ENCODE measurements around the gene AUTS2. TPM values are rescaled to one million over a fixed set of nuclear protein-coding genes. Genes with fewer than 3 reads are reported as not detected.

Gene AUTS2
- total RNA-seq, 1 experiment from 2014 or later = 2.5 TPM

DNA sequence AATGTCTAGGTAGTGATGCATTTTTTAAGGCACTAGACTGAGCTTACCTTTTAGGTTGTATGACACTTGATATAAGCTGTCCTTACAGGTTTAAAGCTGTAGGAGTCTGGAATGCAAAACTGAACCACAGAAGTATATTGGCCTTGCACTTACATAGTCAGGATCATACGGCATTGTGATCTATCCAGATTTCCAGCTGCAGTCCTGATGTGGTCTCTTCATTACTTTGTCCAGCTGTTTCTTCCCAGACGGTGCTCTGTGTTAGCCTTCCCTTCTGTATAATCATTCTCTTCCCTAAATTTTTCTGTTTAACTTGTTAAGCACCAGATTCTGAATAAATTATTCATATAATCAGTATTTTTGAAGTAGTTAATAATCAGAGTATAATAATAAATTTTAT lies 67.1 kb downstream of the AUTS2 start:
- in situ Hi-C loops (cut with HindIII; ENCODE audit: low pct_unique_long_range_greater_than_20kb, low sequenced_read_pairs) (no loop called here), intact Hi-C loops (cut with micrococcal nuclease; ENCODE audit: unreplicated experiment) (no loop called here)
- ChIA-PET POLR2A (no interaction called here), CTCF (no interaction called here)
- Histone ChIP-seq H3K27ac (ENCODE audit: low read length) (no peak overlapping the region), H3K9me3 (ENCODE audit: control insufficient read depth, insufficient read depth, low read depth, low read length) (no peaks in the 10 kb centered on the region), H3K36me3 (ENCODE audit: control insufficient read depth, insufficient read depth, low read length) (no peaks in the 10 kb centered on the region), H3K4me3 (ENCODE audit: low read depth in 2 of 2, low read length in 2 of 2) (no peak overlapping the region), H3K27me3 (ENCODE audit: control insufficient read depth, insufficient read depth, low read length) (no peaks in the 10 kb centered on the region), H3K4me1 (ENCODE audit: control insufficient read depth, insufficient read depth, low read length) (no peaks in the 10 kb centered on the region)
- ATAC-seq = no peak
- BruUV-seq (replicated peaks) = no TSS peak
- no peak for TF ChIP-seq SIN3A (IDR thresholded peaks at IDR 0.05; ENCODE audit: borderline replicate concordance, insufficient read depth, low read depth, low read length)
- DNase-seq (ENCODE audit: low read depth, low spot score) = no peak

DNA sequence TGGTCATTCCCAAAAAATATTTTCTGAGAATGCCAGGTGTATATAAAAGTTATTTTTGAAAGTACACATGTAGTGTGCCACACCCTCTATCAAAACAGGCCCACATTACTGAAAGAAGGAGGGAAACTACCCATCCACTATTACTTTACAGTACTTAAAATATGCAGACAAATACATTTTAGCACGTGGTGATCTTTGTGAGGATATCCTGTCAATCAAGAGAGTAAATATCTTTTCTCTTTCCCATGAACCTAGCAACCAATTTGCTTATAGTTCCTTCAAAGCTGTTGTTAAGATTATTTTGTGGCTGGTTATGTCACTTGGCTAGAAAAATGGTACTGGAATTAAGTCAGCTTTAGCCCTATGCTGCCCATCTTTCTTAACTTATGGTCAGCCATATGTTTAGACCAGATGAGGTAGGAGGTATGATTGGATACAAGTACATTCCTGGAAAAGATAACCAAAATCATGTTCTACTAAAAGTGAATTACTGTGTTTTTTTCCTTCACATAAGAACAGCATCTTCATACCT lies 70.1 kb downstream of the AUTS2 start:
- no peak for ATAC-seq
- TF ChIP-seq, protein P1, sequence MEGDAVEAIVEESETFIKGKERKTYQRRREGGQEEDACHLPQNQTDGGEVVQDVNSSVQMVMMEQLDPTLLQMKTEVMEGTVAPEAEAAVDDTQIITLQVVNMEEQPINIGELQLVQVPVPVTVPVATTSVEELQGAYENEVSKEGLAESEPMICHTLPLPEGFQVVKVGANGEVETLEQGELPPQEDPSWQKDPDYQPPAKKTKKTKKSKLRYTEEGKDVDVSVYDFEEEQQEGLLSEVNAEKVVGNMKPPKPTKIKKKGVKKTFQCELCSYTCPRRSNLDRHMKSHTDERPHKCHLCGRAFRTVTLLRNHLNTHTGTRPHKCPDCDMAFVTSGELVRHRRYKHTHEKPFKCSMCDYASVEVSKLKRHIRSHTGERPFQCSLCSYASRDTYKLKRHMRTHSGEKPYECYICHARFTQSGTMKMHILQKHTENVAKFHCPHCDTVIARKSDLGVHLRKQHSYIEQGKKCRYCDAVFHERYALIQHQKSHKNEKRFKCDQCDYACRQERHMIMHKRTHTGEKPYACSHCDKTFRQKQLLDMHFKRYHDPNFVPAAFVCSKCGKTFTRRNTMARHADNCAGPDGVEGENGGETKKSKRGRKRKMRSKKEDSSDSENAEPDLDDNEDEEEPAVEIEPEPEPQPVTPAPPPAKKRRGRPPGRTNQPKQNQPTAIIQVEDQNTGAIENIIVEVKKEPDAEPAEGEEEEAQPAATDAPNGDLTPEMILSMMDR (IDR thresholded peaks at IDR 0.05) = no peak
- TF ChIP-seq SIN3A (IDR thresholded peaks at IDR 0.05; ENCODE audit: borderline replicate concordance, insufficient read depth, low read depth, low read length) (no peak), POLR2AphosphoS5 (IDR thresholded peaks at IDR 0.05; ENCODE audit: low read depth, low read length) (no peak), TCF7L2 (IDR thresholded peaks at IDR 0.05; ENCODE audit: low read depth, low read length) (no peak)
- TF ChIP-seq, protein P2, sequence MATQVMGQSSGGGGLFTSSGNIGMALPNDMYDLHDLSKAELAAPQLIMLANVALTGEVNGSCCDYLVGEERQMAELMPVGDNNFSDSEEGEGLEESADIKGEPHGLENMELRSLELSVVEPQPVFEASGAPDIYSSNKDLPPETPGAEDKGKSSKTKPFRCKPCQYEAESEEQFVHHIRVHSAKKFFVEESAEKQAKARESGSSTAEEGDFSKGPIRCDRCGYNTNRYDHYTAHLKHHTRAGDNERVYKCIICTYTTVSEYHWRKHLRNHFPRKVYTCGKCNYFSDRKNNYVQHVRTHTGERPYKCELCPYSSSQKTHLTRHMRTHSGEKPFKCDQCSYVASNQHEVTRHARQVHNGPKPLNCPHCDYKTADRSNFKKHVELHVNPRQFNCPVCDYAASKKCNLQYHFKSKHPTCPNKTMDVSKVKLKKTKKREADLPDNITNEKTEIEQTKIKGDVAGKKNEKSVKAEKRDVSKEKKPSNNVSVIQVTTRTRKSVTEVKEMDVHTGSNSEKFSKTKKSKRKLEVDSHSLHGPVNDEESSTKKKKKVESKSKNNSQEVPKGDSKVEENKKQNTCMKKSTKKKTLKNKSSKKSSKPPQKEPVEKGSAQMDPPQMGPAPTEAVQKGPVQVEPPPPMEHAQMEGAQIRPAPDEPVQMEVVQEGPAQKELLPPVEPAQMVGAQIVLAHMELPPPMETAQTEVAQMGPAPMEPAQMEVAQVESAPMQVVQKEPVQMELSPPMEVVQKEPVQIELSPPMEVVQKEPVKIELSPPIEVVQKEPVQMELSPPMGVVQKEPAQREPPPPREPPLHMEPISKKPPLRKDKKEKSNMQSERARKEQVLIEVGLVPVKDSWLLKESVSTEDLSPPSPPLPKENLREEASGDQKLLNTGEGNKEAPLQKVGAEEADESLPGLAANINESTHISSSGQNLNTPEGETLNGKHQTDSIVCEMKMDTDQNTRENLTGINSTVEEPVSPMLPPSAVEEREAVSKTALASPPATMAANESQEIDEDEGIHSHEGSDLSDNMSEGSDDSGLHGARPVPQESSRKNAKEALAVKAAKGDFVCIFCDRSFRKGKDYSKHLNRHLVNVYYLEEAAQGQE (IDR thresholded peaks at IDR 0.05; ENCODE audit: insufficient read depth in 1 of 2, low read depth in 2 of 2, low read length in 1 of 2) = no peak
- ChIA-PET POLR2A (no interaction called here), CTCF (no interaction called here)
- Histone ChIP-seq H3K36me3 (ENCODE audit: control insufficient read depth, insufficient read depth, low read length) (no peaks in the 10 kb centered on the region), H3K9me3 (ENCODE audit: control insufficient read depth, insufficient read depth, low read depth, low read length) (no peaks in the 10 kb centered on the region), H3K4me3 (ENCODE audit: low read depth in 2 of 2, low read length in 2 of 2) (no peak overlapping the region), H3K4me1 (ENCODE audit: control insufficient read depth, insufficient read depth, low read length) (no peaks in the 10 kb centered on the region), H3K27ac (ENCODE audit: low read length) (no peak overlapping the region), H3K27me3 (ENCODE audit: control insufficient read depth, insufficient read depth, low read length) (no peaks in the 10 kb centered on the region)
- BruUV-seq (replicated peaks) = no TSS peak
- intact Hi-C loops (cut with micrococcal nuclease; ENCODE audit: unreplicated experiment) = no loop called here
- no peak for DNase-seq (ENCODE audit: low read depth, low spot score)
- in situ Hi-C loops (cut with HindIII; ENCODE audit: low pct_unique_long_range_greater_than_20kb, low sequenced_read_pairs) = no loop called here

DNA sequence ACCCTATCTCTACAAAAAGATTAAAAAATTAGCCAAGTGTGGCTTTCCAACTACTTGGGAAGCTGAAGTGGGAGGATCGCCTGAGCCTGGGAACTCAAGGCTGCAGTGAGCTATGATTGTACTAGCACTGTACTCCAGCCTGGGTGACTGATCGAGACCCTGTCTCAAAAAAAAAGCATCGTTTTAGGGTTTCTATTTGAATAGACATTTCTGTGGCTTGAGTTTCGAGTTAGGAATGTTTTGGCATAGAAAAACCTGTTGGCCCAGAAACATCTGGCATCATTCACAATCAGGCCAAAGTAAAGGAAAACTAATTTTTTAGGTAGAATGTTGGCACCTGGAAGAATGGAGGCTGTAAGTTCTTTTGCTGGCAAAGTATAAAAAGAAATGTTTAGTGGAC lies 72.4 kb downstream of the AUTS2 start:
- in situ Hi-C loops (cut with HindIII; ENCODE audit: low pct_unique_long_range_greater_than_20kb, low sequenced_read_pairs) (no loop called here), intact Hi-C loops (cut with micrococcal nuclease; ENCODE audit: unreplicated experiment) (no loop called here)
- no peaks in the 10 kb centered on the region for H3K9me3 ChIP-seq (ENCODE audit: control insufficient read depth, insufficient read depth, low read depth, low read length)
- H3K36me3 ChIP-seq (ENCODE audit: control insufficient read depth, insufficient read depth, low read length) = no peaks in the 10 kb centered on the region
- H3K4me3 ChIP-seq (ENCODE audit: low read depth in 2 of 2, low read length in 2 of 2) = no peak overlapping the region
- CTCF ChIA-PET = no interaction called here
- H3K27ac ChIP-seq (ENCODE audit: low read length) = no peak overlapping the region
- no TSS peak for BruUV-seq (replicated peaks)
- ATAC-seq = no peak
- no peak for DNase-seq (ENCODE audit: low read depth, low spot score)
- H3K4me1 ChIP-seq (ENCODE audit: control insufficient read depth, insufficient read depth, low read length) = no peaks in the 10 kb centered on the region
- POLR2A ChIA-PET = interaction anchor here (0.6 kb wide), 1 partner anchor 120 kb away, joined by 4 read pairs; no protein-coding TSS in a partner anchor
- no peak for TF ChIP-seq TCF7L2 (IDR thresholded peaks at IDR 0.05; ENCODE audit: low read depth, low read length)
- TF ChIP-seq, protein P2 (IDR thresholded peaks at IDR 0.05; ENCODE audit: insufficient read depth in 1 of 2, low read depth in 2 of 2, low read length in 1 of 2) = no peak
- TF ChIP-seq, protein P1 (IDR thresholded peaks at IDR 0.05) = no peak
- no peak for TF ChIP-seq POLR2AphosphoS5 (IDR thresholded peaks at IDR 0.05; ENCODE audit: low read depth, low read length)
- TF ChIP-seq SIN3A (IDR thresholded peaks at IDR 0.05; ENCODE audit: borderline replicate concordance, insufficient read depth, low read depth, low read length) = no peak
- no peaks in the 10 kb centered on the region for H3K27me3 ChIP-seq (ENCODE audit: control insufficient read depth, insufficient read depth, low read length)

Data from Panc1 (cell line).